Liver (tissue), 9 donors: ENCODE results near the gene ADAMTS7. TPM values are rescaled to one million over a fixed set of nuclear protein-coding genes. Genes with fewer than 3 reads are reported as not detected.
A peak's percentile ranks its signal among the peaks of the same experiment; 100 is the strongest.

ENCODE experiments used
- DNase-seq: peaks from one replicate; pipeline ENCODE4 v3.0.0-alpha.2; 2017; ENCODE audit warnings: low spot score
- H3K27ac ChIP-seq, 2 donors: one replicate each; pipeline ENCODE4 v1.7.0; 2013; ENCODE audit warnings: inconsistent platforms in 2 of 2, low read length in 2 of 2, control low read depth in 1 of 2, low read depth in 1 of 2, mild to moderate bottlenecking in 1 of 2
- H3K27me3 ChIP-seq, 4 donors: one replicate each; pipeline versions ENCODE4 v1.6.1 to v1.7.0; 2013; ENCODE audit warnings: low read length in 3 of 4, inconsistent platforms in 1 of 4, mild to moderate bottlenecking in 1 of 4, moderate library complexity in 1 of 4; ENCODE audit not compliant: control insufficient read depth in 4 of 4, insufficient read depth in 4 of 4
- H3K36me3 ChIP-seq, 4 donors: one replicate each; pipeline versions ENCODE4 v1.6.1 to v1.7.0; 2013; ENCODE audit warnings: low read length in 3 of 4, mild to moderate bottlenecking in 3 of 4, low read depth in 1 of 4, moderate library complexity in 1 of 4; ENCODE audit not compliant: control insufficient read depth in 4 of 4, insufficient read depth in 3 of 4
- H3K4me1 ChIP-seq, 4 donors: one replicate each; pipeline versions ENCODE4 v1.6.1 to v1.7.0; 2013; ENCODE audit warnings: low read length in 3 of 4, mild to moderate bottlenecking in 3 of 4, moderate library complexity in 1 of 4; ENCODE audit not compliant: control insufficient read depth in 4 of 4, insufficient read depth in 4 of 4
- H3K4me3 ChIP-seq, 3 donors: one replicate each; pipeline versions ENCODE4 v1.6.1 to v1.7.0; 2013; ENCODE audit warnings: low read length in 3 of 3, control low read depth in 1 of 3, low read depth in 1 of 3, mild to moderate bottlenecking in 1 of 3
- H3K9ac ChIP-seq, 2 donors: one replicate each; pipeline ENCODE4 v1.7.0; 2013; ENCODE audit warnings: low read length in 2 of 2, mild to moderate bottlenecking in 2 of 2, moderate library complexity in 2 of 2, control low read depth in 1 of 2, low read depth in 1 of 2
- H3K9me3 ChIP-seq, 4 donors: one replicate each; pipeline versions ENCODE4 v1.6.1 to v1.7.0; 2013; ENCODE audit warnings: low read length in 3 of 4; ENCODE audit not compliant: control insufficient read depth in 4 of 4
- ATF3 ChIP-seq: IDR thresholded peaks from 2 replicates; pipeline ENCODE4 v1.6.1; 2016; ENCODE audit warnings: antibody characterized with exemption
- CTCF ChIP-seq: fragments of 150-350 bp; IDR thresholded peaks from 2 replicates; pipeline ENCODE4 v1.5.1; 2017; ENCODE audit warnings: improper control_type of control experiment, low read depth, low read length; ENCODE audit not compliant: missing input control
- GABPA ChIP-seq, 2 donors: IDR thresholded peaks in 1 of 2; conservative IDR thresholded peaks in 1 of 2; 2 replicates each; pipeline ENCODE4 v1.6.1; 2016; ENCODE audit warnings: antibody characterized with exemption in 2 of 2, mild to moderate bottlenecking in 1 of 2, moderate library complexity in 1 of 2
- HNF4A ChIP-seq, 2 donors: conservative IDR thresholded peaks; 2 replicates each; pipeline ENCODE4 v1.6.1; 2016; ENCODE audit warnings: antibody characterized with exemption in 2 of 2, mild to moderate bottlenecking in 2 of 2
- HNF4G ChIP-seq: IDR thresholded peaks from 2 replicates; pipeline ENCODE4 v1.6.1; 2016; ENCODE audit warnings: antibody characterized with exemption
- MAX ChIP-seq: IDR thresholded peaks from 2 replicates; pipeline ENCODE4 v1.6.1; 2016; ENCODE audit warnings: antibody characterized with exemption
- RAD21 ChIP-seq, 2 donors: IDR thresholded peaks; 2 replicates each; pipeline ENCODE4 v1.6.1; 2016; ENCODE audit warnings: antibody characterized with exemption in 2 of 2, mild to moderate bottlenecking in 2 of 2
- RXRA ChIP-seq, 2 donors: IDR thresholded peaks; 2 replicates each; pipeline ENCODE4 v1.6.1; 2017 to 2018; ENCODE audit warnings: antibody characterized with exemption in 2 of 2, mild to moderate bottlenecking in 1 of 2
- SP1 ChIP-seq: IDR thresholded peaks from 2 replicates; pipeline ENCODE4 v1.6.1; 2018; ENCODE audit warnings: antibody characterized with exemption, mild to moderate bottlenecking
- TAF1 ChIP-seq: conservative IDR thresholded peaks from 2 replicates; pipeline ENCODE4 v1.6.1; 2016; ENCODE audit warnings: antibody characterized with exemption, mild to moderate bottlenecking
- YY1 ChIP-seq: IDR thresholded peaks from 2 replicates; pipeline ENCODE4 v1.6.1; 2016; ENCODE audit warnings: antibody characterized with exemption, mild to moderate bottlenecking
- ZBTB33 ChIP-seq: IDR thresholded peaks from 2 replicates; pipeline ENCODE4 v1.6.1; 2016; ENCODE audit warnings: antibody characterized with exemption
- WGBS: extraction: QIAGEN DNeasy Blood & Tissue Kit; methylation state at CpG from one replicate; pipeline ENCODE4 v1.1.7; 2013; 5-methylcytosine and 5-hydroxymethylcytosine counted together
- polyA plus RNA-seq, 2 donors: library from polyadenylated mRNA; stranded (reverse) in 1 of 2; unstranded in 1 of 2; fragments of 200-250 nt in 1 of 2; fragments of >200 nt in 1 of 2; fragmentation: Nextera tagmentation in 1 of 2; extraction: Ambion mirVana in 1 of 2; gene quantifications; one replicate each; pipeline versions ENCODE4 v1.2.1 to v1.2.3, GENCODE V29; 2013 to 2015
- total RNA-seq, 2 donors: library from RNA; depleted of rRNA; stranded (reverse); fragments of >200 nt; gene quantifications; one replicate each; pipeline ENCODE4 v1.2.3, GENCODE V29; 2014
- donor health status: healthy.
- donor health status: healthy.
- donor health status: healthy.
- donor health status: healthy.
- donor health status: healthy.

The ADAMTS7 gene
- total RNA-seq: 1 to 10 TPM; 1.3 to 2.4 TPM
- 1 to 10 TPM in 1 of 2 donors, under 1 TPM in 1; 0.13 to 1.2 TPM for polyA plus RNA-seq

GRCh38 chr15:78811124-78811824 lies at the start of gene ADAMTS7:
Gene ADAMTS7, minus strand, starts transcription at chr15:78811464. Its CDS starts 244 bp downstream, at chr15:78811220.
- Histone ChIP-seq H3K9me3 (no peaks in the 10 kb centered on the region), H3K36me3 (no peaks in the 10 kb centered on the region), H3K27me3 (peaks cover 0 to 3% (median 0%) of the 10 kb centered on the region in 4 donors), H3K4me1 (peaks cover 0 to 6% (median 3%) of the 10 kb centered on the region in 4 donors), H3K27ac (peak within 1 kb of the TSS; percentile 51 to 54), H3K9ac (no peak within 1 kb of the TSS), H3K4me3 (peak within 1 kb of the TSS in 1 of 3 donors; percentile 66)
- DNase-seq: peak; percentile 63
- 2% methylated on average over 73 of the region's 73 CpGs for WGBS
- peak; percentile 49 for TF ChIP-seq CTCF
- no peak for TF ChIP-seq RAD21 (IDR thresholded peaks at IDR 0.05)

- Histone ChIP-seq H3K4me1 (no peaks in the 10 kb centered on the region), H3K9ac (peak overlapping the region in 1 of 2 donors; percentile 24), H3K36me3 (no peaks in the 10 kb centered on the region), H3K4me3 (peak overlapping the region; percentile 49 to 59 (median 54)), H3K27ac (no peak overlapping the region), H3K9me3 (no peaks in the 10 kb centered on the region), H3K27me3 (no peaks in the 10 kb centered on the region)
- peak; percentile 83 for DNase-seq
- under 1% methylated on average over 28 of the region's 28 CpGs for WGBS
- TF ChIP-seq RXRA (IDR thresholded peaks at IDR 0.05) (no peak), GABPA (IDR thresholded peaks at IDR 0.05 in 1 of 2, conservative IDR thresholded peaks at IDR 0.05 in 1 of 2) (no peak), YY1 (peak; percentile 62), RAD21 (IDR thresholded peaks at IDR 0.05) (peak; percentile 40 to 68), HNF4A (conservative IDR thresholded peaks at IDR 0.05) (peak in 1 of 2 donors; percentile 26), ATF3 (peak; percentile 100), CTCF (peak; percentile 49)
Observed at GRCh38 chr15:78859971-78860719, 48.9 kb upstream of the ADAMTS7 start.

- DNase-seq: no peak
- WGBS: 66% methylated on average over 4 of the region's 4 CpGs
- no peak overlapping the region for H3K9ac ChIP-seq
Observed at GRCh38 chr15:78855746-78856145, 44.5 kb upstream of the ADAMTS7 start.

More at GRCh38 chr15:78855746-78856145, 44.5 kb upstream of the ADAMTS7 start:
- TF ChIP-seq ZBTB33 (no peak), HNF4G (no peak), YY1 (no peak), MAX (no peak), TAF1 (no peak), SP1 (no peak)
- H3K4me1 ChIP-seq: no peaks in the 10 kb centered on the region
- H3K27me3 ChIP-seq: no peaks in the 10 kb centered on the region
- no peaks in the 10 kb centered on the region for H3K9me3 ChIP-seq
- no peaks in the 10 kb centered on the region for H3K36me3 ChIP-seq
- no peak overlapping the region for H3K27ac ChIP-seq
- no peak overlapping the region for H3K4me3 ChIP-seq
